Activated T-cell treated with anti-CD3 and anti-CD28 coated beads for 1 hour (primary cell): ENCODE measurements around the gene AHDC1.

ENCODE experiments used
- DNase-seq: peaks from one replicate; pipeline ENCODE4 v3.0.0-alpha.2; 2020; ENCODE audit warnings: low read depth

The AHDC1 gene

DNA sequence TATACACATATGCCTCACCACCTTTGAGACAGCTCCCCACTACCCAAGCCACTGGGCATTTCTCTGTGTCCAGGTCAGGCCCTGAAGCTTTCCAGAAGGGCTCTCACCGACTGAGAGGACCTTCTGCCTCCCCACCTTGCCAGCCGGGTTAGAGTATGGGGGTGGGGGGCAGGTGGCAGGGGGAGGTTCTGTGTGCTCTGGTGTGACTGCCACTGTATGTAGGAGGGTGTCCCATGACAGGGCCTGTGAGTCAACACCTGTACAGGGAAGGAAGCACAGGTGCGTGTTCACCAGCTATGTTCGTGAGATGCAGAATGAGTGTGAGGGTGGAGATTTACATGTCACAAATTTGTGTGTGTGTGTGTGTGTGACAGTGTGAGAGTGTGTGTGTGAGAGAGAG lies 7.0 kb downstream of the AHDC1 start:
- DNase-seq, result no peak

DNA sequence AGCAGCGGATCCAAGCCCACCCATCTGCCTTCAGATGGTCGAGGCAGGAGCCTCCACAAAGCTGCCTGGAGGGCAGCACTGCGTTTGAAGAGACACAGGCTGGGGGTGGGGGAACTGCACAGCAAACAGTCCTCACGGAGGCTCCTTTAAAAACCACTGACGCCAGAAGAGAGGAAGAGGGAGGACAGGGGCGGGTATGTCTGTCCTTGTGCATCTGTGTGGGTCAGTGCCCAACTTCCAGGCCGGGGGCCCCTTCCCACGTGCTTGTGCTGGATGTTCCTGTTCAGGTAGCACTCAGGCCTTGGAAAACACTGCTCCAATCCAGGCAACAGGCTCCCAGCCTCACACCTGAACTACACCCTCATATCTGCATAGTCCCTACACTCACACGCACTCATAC lies 7.7 kb downstream of the AHDC1 start:
- DNase-seq, result no peak

DNA sequence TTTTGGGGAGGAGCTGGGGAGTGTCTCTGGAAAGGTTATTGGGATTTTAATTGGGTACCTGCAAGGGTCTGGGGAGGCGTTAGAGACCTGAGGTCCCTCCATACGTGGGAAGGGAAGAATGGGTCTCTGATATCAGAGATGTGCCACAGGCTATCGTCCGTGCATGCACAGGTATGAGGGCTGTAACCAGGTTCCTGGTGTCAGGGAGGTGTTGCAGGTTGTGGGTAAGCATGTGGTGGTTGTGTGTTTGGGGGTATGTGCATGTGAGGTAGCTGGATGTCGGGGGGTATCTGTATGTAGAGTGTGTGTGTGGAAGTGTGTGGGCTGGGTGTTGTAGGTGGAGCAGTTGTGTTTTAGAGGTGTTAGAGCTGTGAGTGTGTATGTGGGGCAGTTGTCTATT lies 8.3 kb downstream of the AHDC1 start:
- no peak for DNase-seq

GRCh38 chr1:27594564-27595510 lies 9.1 kb downstream of the AHDC1 start:
- DNase-seq, result no peak

GRCh38 chr1:27593678-27594563 lies 10.0 kb downstream of the AHDC1 start:
- DNase-seq, result no peak

DNA sequence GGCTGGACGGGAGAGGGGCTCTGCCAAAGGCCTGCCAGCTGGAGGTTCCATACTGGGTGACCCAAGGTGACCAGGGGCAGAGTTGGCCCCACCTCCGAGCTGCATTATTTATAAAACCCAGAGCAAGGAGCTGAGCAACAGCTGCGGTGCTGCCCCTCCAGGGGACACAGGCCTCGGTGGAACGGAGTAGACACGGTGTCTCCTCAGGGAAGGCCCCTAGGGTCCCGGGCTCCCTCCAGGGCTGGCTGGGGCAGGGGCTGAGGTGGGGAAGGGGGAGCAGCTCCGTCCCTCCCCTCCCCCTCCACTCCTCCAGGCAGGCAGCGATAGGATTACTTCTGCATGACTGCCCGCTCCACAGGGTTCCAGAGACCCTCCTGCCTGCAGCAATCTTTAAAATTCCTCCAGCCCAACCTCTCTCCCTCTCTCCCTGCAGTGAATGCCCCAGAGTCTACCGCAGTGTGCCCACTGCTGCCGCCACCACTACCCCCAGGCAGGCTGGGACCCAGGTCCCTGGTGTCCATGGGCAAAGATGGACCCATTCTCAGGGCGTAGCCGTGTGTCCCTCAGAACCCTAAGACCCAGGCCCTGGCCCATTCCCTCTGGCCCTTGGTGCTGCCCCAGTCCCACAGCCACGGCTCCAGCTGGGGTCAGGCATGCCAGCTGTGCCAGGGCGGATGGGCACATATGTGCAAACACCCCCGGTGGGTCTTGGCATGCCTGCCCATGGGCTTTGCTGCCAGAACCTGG lies 10.8 kb downstream of the AHDC1 start:
- DNase-seq, result no peak

- no peak for DNase-seq
Observed at GRCh38 chr1:27592232-27592930, 11.6 kb downstream of the AHDC1 start.

DNA sequence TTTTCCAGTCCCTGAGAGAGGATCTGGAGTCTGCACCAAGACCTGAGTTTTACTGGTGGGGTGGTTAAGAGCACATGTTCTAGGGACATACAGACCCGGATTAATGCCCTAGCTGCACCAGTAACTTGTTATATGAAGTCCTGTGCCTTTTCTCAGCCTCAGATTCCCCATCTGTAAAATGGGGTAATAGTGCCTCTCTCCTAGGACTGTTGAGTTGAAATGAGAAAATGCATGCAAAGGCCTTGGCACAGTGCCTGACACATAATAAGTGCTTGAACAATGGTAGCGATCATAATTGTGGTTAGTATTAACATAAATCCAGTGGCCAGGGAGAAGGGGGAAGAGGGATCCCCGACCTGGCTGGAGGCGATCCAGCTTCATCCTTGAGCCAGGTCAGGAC lies 12.3 kb downstream of the AHDC1 start:
- DNase-seq, result no peak

DNA sequence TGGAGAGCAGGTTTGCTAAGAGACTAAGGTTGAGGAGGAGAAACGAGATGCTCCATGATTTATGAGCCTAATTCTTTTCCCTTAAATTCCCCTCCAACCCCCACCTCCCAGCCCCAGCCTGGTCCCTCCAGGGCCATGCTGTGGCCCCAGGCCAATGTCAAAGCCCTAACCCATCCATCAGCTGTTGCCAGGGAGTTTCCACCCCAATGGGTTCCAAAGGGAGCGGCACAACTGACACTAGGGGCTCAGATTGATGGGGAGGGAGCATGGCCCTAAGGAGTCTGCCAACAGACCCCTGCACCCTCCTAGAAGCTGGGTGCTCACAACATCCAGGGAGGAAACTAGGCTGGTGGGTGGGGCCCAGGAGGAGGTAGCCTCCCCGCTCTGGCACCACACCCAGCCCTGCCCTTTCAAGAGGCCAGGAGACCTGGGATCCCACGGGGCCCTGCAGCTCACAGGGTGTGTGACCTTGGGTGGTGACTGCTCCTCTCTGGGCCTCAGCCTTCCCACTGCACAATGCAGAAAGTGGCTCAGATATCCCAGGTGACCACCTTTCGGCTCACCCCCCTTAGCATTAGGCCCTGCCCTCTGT lies 12.9 kb downstream of the AHDC1 start:
- no peak for DNase-seq

GRCh38 chr1:27589841-27590426 lies 14.0 kb downstream of the AHDC1 start:
- DNase-seq, result no peak

DNA sequence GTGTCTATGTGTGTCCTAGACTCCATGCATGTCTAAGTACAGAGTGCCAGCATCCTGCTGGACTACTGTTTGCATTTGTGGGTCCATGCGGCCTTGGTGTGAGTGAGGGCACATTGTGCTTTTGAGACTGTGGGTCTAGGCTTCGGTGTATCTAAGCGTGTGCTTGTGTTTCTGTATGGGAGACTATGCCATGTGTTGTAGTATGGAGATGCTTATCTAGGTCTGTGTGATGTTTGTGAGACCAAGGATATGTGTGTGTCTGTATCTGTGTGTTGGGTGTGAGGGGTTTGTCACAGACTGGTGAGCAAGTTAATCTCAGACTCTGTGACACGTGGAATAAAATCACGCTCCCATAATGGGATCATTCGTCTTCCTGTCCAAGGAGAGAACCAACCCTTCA lies 14.5 kb downstream of the AHDC1 start:
- no peak for DNase-seq

DNA sequence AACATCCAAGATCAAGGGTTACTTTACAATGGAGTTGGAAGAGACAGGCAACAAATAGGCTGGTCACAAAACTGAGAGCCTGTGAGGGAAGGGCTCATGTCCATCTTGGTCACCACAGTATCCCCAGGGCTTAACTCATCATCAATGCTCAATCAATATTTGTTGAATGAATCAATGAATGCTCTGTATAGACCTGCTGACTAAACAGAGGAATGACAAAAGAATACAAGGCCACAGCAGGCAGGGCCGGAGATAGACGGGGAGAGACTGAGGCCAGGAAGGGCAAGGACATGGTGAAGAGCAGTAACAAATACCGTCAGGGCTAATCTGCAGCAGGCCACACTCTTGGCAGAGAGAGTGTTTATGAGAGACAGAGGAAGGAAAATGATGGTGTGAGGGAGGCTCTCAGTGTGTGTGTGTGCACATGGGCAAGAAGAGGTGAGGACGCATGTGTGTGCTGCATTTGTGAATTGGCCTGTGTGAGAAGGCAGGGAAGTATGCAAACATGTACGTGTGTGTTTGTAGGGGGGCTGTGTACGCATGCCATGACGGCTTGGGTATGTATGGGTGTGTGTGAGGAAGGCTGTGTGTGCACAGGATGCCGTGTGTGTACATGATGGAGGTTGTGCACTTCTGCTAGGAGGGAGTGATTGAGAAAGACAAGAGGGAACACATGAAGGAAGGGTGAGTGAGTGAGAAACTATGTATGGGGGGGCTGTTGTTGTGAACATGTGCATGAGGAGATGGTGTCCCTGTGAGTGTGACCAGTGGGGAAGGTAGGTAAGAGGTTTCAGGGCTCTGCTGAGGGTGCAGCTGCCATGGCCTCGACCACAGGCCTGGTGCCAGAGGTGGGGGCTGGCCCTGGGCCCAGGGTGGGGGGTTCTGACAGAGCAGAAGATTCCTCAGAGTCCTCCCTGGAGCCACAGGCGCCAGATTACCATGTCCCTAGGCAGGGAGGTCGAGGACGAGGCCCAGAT lies 15.4 kb downstream of the AHDC1 start:
- DNase-seq, result no peak

- DNase-seq, result no peak
Observed at GRCh38 chr1:27585684-27586083, 18.3 kb downstream of the AHDC1 start.

DNA sequence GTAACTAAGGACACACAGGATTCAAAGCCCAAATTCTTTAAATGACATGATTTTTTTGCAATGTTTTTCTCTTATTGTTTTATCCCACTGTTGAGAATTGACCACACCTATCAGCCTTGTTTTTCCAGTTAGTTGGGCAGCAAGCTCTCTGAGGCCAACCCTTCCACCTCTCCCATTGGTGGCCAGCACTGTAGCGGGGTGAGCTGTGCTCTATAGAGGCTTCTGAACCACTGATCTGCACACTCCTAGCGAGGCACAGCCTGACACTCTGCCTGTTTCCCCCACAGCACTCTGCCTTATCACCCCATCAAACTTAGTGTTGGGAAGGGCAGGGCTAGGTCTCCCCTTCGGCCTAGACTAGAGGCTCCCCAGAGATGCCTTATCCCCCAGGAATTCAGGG lies 19.5 kb downstream of the AHDC1 start:
- no peak for DNase-seq

DNA sequence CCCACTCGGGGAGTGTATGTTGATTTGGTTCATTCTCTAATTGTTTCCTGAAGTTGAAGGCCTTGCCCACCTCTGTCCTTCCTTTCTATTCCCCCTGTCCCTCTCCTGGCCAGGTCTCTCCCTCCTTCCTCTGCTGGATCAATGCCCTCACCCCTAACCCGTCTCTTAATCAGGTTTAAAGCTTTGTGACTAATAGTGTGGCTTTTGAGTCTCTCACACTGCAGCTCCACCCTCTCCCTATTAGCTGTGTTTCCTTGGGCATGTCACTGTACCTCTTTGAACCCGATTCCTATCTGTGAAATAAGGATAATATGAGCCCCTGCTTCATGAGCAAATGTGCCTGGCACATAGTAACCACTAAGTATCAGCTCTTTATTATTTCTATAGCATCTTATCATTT lies 20.5 kb downstream of the AHDC1 start:
- no peak for DNase-seq

GRCh38 chr1:27581823-27582243 lies 22.1 kb downstream of the AHDC1 start:
- DNase-seq, result no peak

GRCh38 chr1:27577504-27578188 lies 26.3 kb downstream of the AHDC1 start:
- no peak for DNase-seq

GRCh38 chr1:27576806-27577227 lies 27.1 kb downstream of the AHDC1 start:
- DNase-seq, result no peak

DNA sequence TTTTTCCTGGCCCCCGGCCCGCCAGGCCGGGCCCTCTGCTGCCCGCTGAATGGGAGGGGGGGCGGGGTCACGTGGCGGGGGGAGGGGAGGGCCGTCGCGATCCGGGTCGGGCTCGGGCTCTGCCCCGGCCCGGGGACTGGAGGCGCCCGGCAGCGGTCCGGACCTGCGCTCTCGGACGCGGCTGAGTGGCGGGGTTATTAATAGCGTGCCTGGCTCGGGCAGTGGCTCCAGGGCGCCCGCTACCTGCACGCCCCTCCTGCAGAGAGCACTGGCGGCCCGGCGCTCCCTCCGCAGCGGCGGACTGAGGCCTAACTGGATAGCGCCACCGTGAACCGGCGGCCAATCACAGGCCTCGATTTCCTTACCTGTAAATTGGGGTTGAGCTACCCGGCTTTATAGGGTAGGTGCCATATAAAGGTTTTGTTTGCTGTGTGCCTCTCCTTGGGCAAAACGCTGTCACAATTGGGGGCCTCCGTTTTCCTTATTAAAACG lies 28.1 kb downstream of the AHDC1 start:
- DNase-seq, result no peak
